ENCODE measurements around the gene TOP2A. TPM values are rescaled to one million over a fixed set of nuclear protein-coding genes. Genes with fewer than 3 reads are reported as not detected.
"Not testable (repeated sequence)": the region's sequence is repeated elsewhere in the genome, so short reads cannot be mapped to it uniquely, and the experiment has no call there.

The TOP2A gene
- total RNA-seq, 4 donors from 2014 or later: 5.7 to 11.9 (median 8.2) TPM

DNA sequence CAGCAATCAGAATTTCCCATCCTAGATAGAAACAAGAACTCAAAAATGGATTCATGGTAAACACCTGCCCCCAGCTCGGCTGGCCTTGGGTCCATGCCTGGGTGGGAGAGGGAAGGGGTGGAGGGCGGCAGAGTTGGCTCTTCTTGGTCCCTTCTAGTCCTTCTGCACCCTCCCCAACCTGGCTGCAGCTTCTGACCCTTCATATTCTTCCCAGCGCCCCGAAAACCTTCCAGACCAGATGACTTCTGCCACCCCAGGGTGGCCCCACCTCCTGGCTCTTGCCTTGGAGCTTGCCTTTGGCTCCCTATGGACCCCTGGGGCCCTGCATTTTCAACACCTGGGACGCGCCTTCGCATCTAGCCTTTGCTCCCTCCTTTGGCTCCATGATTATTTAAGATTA, 47.8 kb downstream of the TOP2A start:
- H3K4me3 ChIP-seq (ENCODE audit: low read depth, poor library complexity, severe bottlenecking): no peak overlapping the region
- TF ChIP-seq CTCF (IDR thresholded peaks at IDR 0.05) (no peak), POLR2A (IDR thresholded peaks at IDR 0.05) (no peak)
- peak in 1 of 2 donors; percentile 70 for DNase-seq (ENCODE audit: low spot score in 2 of 2)
- intact Hi-C loops (cut with DNase I; ENCODE audit: low total_unique reads): loop anchor here (10.0 kb wide), 1 partner anchor 45 kb away; the partner anchor contains the start of gene TOP2A
- 92 to 94% methylated on average over 7 of the region's 7 CpGs for WGBS, 2 donors

DNA sequence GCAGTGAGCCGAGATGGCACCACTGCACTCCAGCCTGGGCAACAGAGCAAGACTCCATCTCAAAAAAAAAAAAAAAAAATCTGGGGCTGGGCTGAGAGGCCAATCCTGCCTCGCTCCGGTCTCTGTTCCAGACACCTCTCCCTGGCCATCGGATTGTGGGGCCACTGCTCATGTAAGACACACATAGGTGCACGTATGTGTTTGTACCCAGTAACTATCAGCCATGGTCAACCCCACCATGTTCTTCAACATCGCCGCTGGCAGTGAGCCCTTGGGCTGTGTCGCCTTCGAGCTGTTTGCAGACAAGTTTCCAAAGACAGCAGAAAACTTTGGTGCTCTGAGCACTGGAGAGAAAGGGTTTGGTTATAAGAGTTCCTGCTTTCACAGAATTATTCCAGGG, 50.0 kb downstream of the TOP2A start:
- DNase-seq (ENCODE audit: low spot score in 2 of 2): peak in 1 of 2 donors; percentile 32
- intact Hi-C loops (cut with DNase I; ENCODE audit: low total_unique reads): loop anchor here (10.0 kb wide), 1 partner anchor 47 kb away; the partner anchor contains the start of gene TOP2A
- 83 to 87% methylated on average over 9 of the region's 9 CpGs for WGBS, 2 donors
- not testable (repeated sequence) for H3K4me3 ChIP-seq (ENCODE audit: low read depth, poor library complexity, severe bottlenecking)

GRCh38 chr17:40366861-40367518, 50.7 kb downstream of the TOP2A start:
- no peak for DNase-seq (ENCODE audit: low spot score in 2 of 2)
- WGBS, 2 donors: 69 to 77% methylated on average over 11 to 17 of the region's 17 CpGs
- intact Hi-C loops (cut with DNase I; ENCODE audit: low total_unique reads): loop anchor here (10.0 kb wide), 1 partner anchor 48 kb away; the partner anchor contains the start of gene TOP2A
- H3K4me3 ChIP-seq (ENCODE audit: low read depth, poor library complexity, severe bottlenecking): no peak overlapping the region
- TF ChIP-seq CTCF (IDR thresholded peaks at IDR 0.05) (no peak), POLR2A (IDR thresholded peaks at IDR 0.05) (no peak)

DNA sequence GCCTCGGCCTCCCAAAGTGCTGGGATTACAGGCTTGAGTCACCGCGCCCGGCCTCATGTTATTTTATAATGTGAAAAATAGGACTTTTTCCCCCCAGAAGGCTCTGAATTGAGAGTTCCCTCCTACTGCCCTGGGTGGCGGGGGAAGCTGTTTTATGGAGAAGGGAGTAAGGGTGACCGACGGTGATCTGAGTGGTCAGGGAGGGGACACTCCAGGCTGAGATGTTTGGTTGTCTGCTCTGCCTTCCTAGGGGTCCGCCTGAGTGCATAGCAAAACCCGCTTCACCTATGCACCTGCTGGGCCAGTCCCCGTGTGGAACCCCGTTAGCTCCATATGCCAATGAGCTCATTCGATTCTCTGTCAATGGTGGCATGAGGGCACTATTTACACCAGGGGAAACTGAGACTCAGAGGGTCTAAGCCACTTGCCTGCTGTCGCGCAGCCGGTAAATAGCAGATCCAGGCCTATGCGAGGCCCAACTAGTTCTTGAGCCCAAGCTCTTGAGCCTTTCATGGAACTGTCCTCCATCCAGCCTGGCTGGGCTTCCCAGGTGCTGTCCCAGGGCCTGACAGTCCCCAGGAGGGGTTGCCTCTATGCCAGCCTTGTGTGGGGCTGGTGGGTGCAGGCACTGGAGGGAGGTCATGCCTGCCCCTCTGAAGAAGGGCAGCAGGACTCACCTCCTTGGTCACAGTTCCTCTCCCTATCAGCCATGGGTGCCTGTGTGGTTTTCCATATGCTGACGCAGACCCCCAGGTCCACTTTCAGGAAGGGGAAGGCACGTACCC, 51.4 kb downstream of the TOP2A start:
- no peak for DNase-seq (ENCODE audit: low spot score in 2 of 2)
- intact Hi-C loops (cut with DNase I; ENCODE audit: low total_unique reads): loop anchor here (10.0 kb wide), 1 partner anchor 49 kb away; the partner anchor contains the start of gene TOP2A
- H3K4me3 ChIP-seq (ENCODE audit: low read depth, poor library complexity, severe bottlenecking): no peak overlapping the region
- TF ChIP-seq CTCF (IDR thresholded peaks at IDR 0.05): no peak
- no peak for TF ChIP-seq POLR2A (IDR thresholded peaks at IDR 0.05)
- 94 to 96% methylated on average over 18 of the region's 18 CpGs for WGBS, 2 donors

- 89 to 91% methylated on average over 9 of the region's 9 CpGs for WGBS, 2 donors
- no peak overlapping the region for H3K4me3 ChIP-seq (ENCODE audit: low read depth, poor library complexity, severe bottlenecking)
- DNase-seq (ENCODE audit: low spot score in 2 of 2): no peak
- TF ChIP-seq CTCF (IDR thresholded peaks at IDR 0.05) (no peak), POLR2A (IDR thresholded peaks at IDR 0.05) (no peak)
- intact Hi-C loops (cut with DNase I; ENCODE audit: low total_unique reads): loop anchor here (5.0 to 10.0 kb wide), 2 partner anchors 50 to 167 kb away; partner anchors contain the start of gene TOP2A
Observed at GRCh38 chr17:40364906-40365305, 52.8 kb downstream of the TOP2A start.
